Upper lobe of left lung (tissue), 4 donors: ENCODE measurements around the gene KCNN1.

Experiments
- EP300 ChIP-seq, 4 donors: sonication (generic); formaldehyde crosslinking; IDR thresholded peaks; one replicate each; pipeline ENCODE4 v1.5.1; 2017; ENCODE audit warnings: antibody characterized with exemption in 4 of 4, control low read depth in 2 of 4
- POLR2A ChIP-seq, 4 donors: fragments of 450-650 bp; IDR thresholded peaks; one replicate each; pipeline ENCODE4 v1.5.1; 2016 to 2017; ENCODE audit warnings: antibody characterized with exemption in 4 of 4, mild to moderate bottlenecking in 2 of 4
- POLR2AphosphoS5 ChIP-seq, 2 donors: sonication (generic); formaldehyde crosslinking; IDR thresholded peaks; one replicate each; pipeline ENCODE4 v1.5.1; 2017; ENCODE audit warnings: antibody characterized with exemption in 2 of 2
- TF ChIP-seq, protein P1 (sequence below), 6 experiments: fragments of 450-650 bp in 4 of 6; fragments of 200-600 bp in 2 of 6; sonication (generic) in 2 of 6; IDR thresholded peaks; one replicate each; pipeline ENCODE4 v1.5.1; 2016 to 2019; ENCODE audit warnings: antibody characterized with exemption in 6 of 6

DNA sequence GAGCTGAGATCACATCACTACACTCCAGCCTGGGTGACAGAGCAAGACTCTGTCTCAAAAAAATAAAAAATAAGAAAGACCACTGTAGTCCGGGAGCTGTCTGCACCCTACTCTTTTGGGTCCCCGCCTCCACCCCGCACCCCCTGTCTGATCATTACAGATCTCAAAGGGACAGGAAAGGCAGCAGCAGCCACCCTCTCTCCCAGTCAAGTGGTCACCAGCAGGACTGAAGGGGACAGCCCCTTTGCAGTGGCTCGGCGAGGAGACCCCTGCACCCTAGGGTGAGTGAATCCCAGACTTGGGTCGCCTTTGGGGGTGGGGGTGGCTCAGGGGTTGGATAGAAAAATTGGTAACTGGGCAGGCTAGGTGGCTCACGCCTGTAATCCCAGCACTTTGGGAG is 12.5 kb upstream of the KCNN1 start:
- TF ChIP-seq EP300 (IDR thresholded peaks at IDR 0.05) (no peak), POLR2A (IDR thresholded peaks at IDR 0.05) (no peak), POLR2AphosphoS5 (IDR thresholded peaks at IDR 0.05) (no peak)
- TF ChIP-seq, protein P1, sequence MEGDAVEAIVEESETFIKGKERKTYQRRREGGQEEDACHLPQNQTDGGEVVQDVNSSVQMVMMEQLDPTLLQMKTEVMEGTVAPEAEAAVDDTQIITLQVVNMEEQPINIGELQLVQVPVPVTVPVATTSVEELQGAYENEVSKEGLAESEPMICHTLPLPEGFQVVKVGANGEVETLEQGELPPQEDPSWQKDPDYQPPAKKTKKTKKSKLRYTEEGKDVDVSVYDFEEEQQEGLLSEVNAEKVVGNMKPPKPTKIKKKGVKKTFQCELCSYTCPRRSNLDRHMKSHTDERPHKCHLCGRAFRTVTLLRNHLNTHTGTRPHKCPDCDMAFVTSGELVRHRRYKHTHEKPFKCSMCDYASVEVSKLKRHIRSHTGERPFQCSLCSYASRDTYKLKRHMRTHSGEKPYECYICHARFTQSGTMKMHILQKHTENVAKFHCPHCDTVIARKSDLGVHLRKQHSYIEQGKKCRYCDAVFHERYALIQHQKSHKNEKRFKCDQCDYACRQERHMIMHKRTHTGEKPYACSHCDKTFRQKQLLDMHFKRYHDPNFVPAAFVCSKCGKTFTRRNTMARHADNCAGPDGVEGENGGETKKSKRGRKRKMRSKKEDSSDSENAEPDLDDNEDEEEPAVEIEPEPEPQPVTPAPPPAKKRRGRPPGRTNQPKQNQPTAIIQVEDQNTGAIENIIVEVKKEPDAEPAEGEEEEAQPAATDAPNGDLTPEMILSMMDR (IDR thresholded peaks at IDR 0.05), result no peak
